SJCRH30 (cell line): Measurements from ENCODE around the gene APCDD1. TPM values are rescaled to one million over a fixed set of nuclear protein-coding genes. Genes with fewer than 3 reads are reported as not detected.
"Not testable (repeated sequence)": the region's sequence is repeated elsewhere in the genome, so short reads cannot be mapped to it uniquely, and the experiment has no call there.

ENCODE experiments used
- DNase-seq, 2 experiments: peaks; one replicate each; pipeline ENCODE4 v3.0.0-alpha.2; 2015 to 2020
- H3K27ac ChIP-seq: fragments of 250-450 bp; sonication (Bioruptor Pico); 2 replicates; pipeline ENCODE4 v1.5.1; 2020; ENCODE audit warnings: mild to moderate bottlenecking, moderate library complexity
- H3K27me3 ChIP-seq: fragments of 250-450 bp; sonication (Bioruptor Pico); 2 replicates; pipeline ENCODE4 v1.5.1; 2020; ENCODE audit warnings: mild to moderate bottlenecking, moderate library complexity
- H3K36me3 ChIP-seq: fragments of 250-450 bp; sonication (Bioruptor Pico); 2 replicates; pipeline ENCODE4 v1.5.1; 2020; ENCODE audit warnings: mild to moderate bottlenecking, moderate library complexity
- H3K4me1 ChIP-seq: fragments of 250-450 bp; sonication (Bioruptor Pico); 2 replicates; pipeline ENCODE4 v1.5.1; 2020; ENCODE audit warnings: mild to moderate bottlenecking, moderate library complexity
- H3K4me3 ChIP-seq: fragments of 250-450 bp; sonication (Bioruptor Pico); 2 replicates; pipeline ENCODE4 v1.5.1; 2020; ENCODE audit warnings: mild to moderate bottlenecking, moderate library complexity
- H3K9me3 ChIP-seq: fragments of 250-450 bp; sonication (Bioruptor Pico); replicated peaks from 2 replicates; pipeline ENCODE4 v1.5.1; 2020; ENCODE audit warnings: mild to moderate bottlenecking, moderate library complexity
- total RNA-seq: library from RNA; depleted of rRNA; stranded (reverse); fragments of >200 nt; shearing (Covaris generic); gene quantifications from 2 replicates; pipeline ENCODE4 v1.2.3, GENCODE V29; 2014

The APCDD1 gene
- total RNA-seq, 1 experiment from 2014 or later = not detected

DNA sequence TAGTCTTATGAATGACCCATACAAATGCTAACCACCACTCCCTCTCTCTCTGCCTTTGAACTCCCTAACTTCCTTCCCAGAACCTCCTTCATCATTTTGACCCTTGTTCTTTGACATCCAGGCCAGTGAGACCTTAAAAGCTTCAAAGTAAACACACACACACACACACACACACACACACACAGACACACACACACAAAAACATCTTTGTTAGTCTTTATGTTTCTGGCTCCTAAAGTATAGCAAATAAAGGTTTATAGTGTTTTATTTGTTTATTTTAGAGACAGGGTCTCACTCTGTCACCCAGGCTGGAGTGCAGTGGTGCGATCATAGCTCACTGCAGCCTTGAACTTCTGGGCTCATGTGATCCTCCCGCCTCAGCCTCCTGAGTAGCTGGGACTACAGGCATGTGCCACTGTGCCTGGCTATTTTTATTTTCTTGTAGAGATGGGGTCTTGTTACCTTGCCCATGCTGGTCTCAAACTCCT, 9.8 kb downstream of the APCDD1 start:
- H3K27ac ChIP-seq, H3K36me3 ChIP-seq, H3K9me3 ChIP-seq, H3K27me3 ChIP-seq, H3K4me1 ChIP-seq, H3K4me3 ChIP-seq, DNase-seq: not testable (repeated sequence)

GRCh38 chr18:10465174-10465939, 10.9 kb downstream of the APCDD1 start:
- DNase-seq = no peak

DNA sequence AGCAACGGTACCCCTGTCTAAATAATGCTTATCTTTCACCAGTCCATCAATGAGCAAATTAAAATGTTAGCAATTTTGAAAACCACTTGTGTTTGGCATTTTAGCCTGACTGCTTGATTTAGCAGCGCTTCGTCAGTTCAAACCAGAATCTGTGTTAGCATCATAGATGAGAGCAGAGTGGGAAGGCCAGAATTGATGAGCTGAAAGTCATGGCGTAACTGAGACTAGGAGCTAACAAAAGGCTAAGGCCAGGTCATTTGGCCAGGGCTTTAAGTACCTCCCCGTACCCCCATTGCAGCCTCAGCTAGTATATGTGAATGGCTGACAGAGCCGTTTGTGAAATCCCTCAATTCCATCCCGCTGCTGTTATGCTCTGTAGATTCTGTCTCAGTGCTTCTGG, 16.0 kb downstream of the APCDD1 start:
- H3K4me3 ChIP-seq = no peak overlapping the region
- no peak for DNase-seq
- no peaks in the 10 kb centered on the region for H3K9me3 ChIP-seq
- H3K36me3 ChIP-seq = no peaks in the 10 kb centered on the region
- H3K27ac ChIP-seq = no peak overlapping the region
- no peaks in the 10 kb centered on the region for H3K27me3 ChIP-seq
- H3K4me1 ChIP-seq = no peaks in the 10 kb centered on the region

More at GRCh38 chr18:10465174-10465939, 10.9 kb downstream of the APCDD1 start:
- no peaks in the 10 kb centered on the region for H3K9me3 ChIP-seq
- H3K4me3 ChIP-seq = no peak overlapping the region
- no peak overlapping the region for H3K27ac ChIP-seq
- no peaks in the 10 kb centered on the region for H3K36me3 ChIP-seq
- no peaks in the 10 kb centered on the region for H3K27me3 ChIP-seq
- no peaks in the 10 kb centered on the region for H3K4me1 ChIP-seq

- no peaks in the 10 kb centered on the region for H3K4me1 ChIP-seq
- H3K9me3 ChIP-seq = no peaks in the 10 kb centered on the region
- H3K4me3 ChIP-seq = no peak overlapping the region
- H3K27me3 ChIP-seq = no peaks in the 10 kb centered on the region
- H3K36me3 ChIP-seq = no peaks in the 10 kb centered on the region
- H3K27ac ChIP-seq = no peak overlapping the region
- no peak for DNase-seq
These were observed 17.1 kb downstream of the APCDD1 start for GRCh38 chr18:10471574-10471973.

DNA sequence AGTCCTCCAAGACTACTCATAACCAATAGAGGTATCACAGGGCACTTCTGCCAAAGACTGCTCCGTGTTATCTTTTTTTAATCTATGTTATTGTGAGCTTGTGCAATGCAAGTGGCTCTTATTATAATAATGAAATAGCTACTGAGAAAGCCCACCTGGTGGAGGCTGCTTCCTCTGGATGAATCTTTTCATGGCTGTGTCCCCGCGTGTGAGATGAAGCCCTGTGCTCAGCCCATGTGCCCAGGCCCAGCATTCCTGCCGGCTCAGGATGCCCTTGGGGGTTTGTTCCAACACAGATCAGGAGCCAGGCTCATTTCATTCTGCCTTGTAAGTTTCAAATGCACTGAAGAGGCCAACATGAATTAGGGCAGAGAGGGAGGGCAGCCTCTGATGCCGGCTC, 18.7 kb downstream of the APCDD1 start:
- Histone ChIP-seq H3K9me3 (no peaks in the 10 kb centered on the region), H3K27me3 (no peaks in the 10 kb centered on the region), H3K36me3 (no peaks in the 10 kb centered on the region), H3K4me1 (no peaks in the 10 kb centered on the region), H3K4me3 (no peak overlapping the region), H3K27ac (no peak overlapping the region)
- no peak for DNase-seq

DNA sequence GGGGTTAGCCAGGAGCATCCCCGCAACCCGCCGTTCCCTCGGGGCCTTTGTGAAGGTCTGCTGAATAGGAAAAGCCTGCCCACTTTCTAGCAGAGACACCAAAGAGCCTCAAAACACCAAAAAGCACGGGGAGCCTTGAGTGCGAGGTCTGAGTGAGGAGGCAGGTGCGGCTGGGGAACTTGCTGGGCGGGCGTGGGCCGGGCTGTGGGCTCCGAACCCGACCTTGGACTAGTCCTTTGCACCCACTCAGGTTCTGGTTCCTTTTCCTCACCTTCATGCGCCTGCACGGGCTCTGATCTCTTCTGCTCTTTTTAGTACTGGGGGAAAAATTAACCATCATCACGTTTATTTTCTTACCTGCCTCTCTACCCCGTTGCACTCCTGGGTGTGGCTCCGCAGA, 19.9 kb downstream of the APCDD1 start:
- Histone ChIP-seq H3K9me3 (no peaks in the 10 kb centered on the region), H3K27me3 (no peaks in the 10 kb centered on the region), H3K36me3 (no peaks in the 10 kb centered on the region), H3K27ac (no peak overlapping the region), H3K4me1 (no peaks in the 10 kb centered on the region), H3K4me3 (no peak overlapping the region)
- no peak for DNase-seq

GRCh38 chr18:10475276-10475653, 20.8 kb downstream of the APCDD1 start:
- no peak for DNase-seq
- Histone ChIP-seq H3K4me3 (no peak overlapping the region), H3K27ac (no peak overlapping the region), H3K9me3 (no peaks in the 10 kb centered on the region), H3K27me3 (no peaks in the 10 kb centered on the region), H3K36me3 (no peaks in the 10 kb centered on the region), H3K4me1 (no peaks in the 10 kb centered on the region)

DNA sequence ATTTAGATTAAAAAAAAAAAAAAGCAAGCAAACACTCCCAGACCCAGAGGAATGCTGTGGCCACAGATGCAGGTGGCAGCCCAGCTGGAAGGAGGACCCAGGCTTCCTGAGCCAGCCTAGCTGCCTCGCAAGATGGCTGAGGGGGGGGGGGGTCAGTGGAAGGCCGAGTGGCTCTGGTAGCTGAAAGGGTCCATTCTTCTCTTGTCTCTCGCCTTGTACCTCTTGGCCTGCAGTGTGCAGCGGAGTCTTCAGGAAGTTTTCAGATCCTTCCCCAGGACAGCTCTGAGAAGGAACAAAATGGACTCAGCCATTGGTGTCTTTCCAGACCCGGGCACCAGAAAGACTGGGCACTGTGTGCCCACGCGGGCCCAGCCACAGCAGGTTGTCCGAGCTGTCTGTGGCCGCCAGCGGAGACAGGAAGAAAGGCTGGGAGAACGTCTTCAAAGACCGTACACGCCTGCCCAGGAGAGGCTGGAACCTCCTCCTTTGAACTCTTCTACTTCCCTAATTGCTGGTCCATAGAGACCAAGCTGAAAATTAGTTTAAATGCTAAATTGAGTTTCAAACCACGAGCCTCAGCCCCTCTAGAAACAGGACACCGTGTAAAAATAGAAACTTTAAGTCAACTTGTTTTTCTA, 21.3 kb downstream of the APCDD1 start:
- DNase-seq = no peak
- Histone ChIP-seq H3K4me1 (no peaks in the 10 kb centered on the region), H3K27ac (no peak overlapping the region), H3K4me3 (no peak overlapping the region), H3K9me3 (no peaks in the 10 kb centered on the region), H3K27me3 (no peaks in the 10 kb centered on the region), H3K36me3 (no peaks in the 10 kb centered on the region)

GRCh38 chr18:10476338-10476791, 21.9 kb downstream of the APCDD1 start:
- no peaks in the 10 kb centered on the region for H3K4me1 ChIP-seq
- H3K36me3 ChIP-seq = no peaks in the 10 kb centered on the region
- H3K27me3 ChIP-seq = no peaks in the 10 kb centered on the region
- no peaks in the 10 kb centered on the region for H3K9me3 ChIP-seq
- no peak for DNase-seq
- no peak overlapping the region for H3K27ac ChIP-seq
- no peak overlapping the region for H3K4me3 ChIP-seq

DNA sequence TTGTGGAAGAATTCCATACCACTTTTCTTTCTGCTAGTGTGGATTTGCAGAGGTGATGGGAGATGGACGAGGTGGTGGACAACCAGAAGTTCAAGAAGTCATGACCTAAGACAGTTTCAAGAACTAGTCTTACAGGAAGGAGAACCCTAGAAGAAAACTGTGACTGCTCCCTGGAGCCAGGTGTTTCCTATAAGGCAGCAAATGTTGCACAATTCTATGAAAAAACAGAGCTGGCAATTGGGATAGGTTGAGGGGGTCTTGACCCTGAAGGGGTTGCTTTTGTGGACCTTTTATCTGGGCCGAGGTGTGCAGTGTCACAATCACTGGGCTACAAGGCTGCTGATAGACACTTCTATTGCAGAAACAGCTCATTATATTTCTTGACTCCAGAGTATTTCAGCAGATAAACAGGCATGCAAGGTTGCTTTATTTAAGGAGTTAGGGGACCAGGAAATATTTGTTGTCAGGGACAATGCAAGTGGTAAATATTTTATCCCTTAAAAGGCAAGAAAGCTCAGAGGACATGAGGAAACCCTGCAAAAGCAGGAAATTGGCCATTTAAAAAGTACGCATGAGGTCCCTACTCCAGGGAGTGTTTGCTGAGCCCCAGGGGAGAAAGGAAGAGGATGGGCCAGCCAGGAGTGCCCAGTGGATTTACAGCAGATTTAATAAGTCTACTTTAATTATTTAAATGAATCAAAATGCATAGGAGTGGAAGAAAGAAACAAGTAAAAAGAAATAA, 22.9 kb downstream of the APCDD1 start:
- Histone ChIP-seq H3K9me3 (no peaks in the 10 kb centered on the region), H3K27me3 (no peaks in the 10 kb centered on the region), H3K4me1 (no peaks in the 10 kb centered on the region), H3K36me3 (no peaks in the 10 kb centered on the region), H3K27ac (no peak overlapping the region), H3K4me3 (no peak overlapping the region)
- no peak for DNase-seq

DNA sequence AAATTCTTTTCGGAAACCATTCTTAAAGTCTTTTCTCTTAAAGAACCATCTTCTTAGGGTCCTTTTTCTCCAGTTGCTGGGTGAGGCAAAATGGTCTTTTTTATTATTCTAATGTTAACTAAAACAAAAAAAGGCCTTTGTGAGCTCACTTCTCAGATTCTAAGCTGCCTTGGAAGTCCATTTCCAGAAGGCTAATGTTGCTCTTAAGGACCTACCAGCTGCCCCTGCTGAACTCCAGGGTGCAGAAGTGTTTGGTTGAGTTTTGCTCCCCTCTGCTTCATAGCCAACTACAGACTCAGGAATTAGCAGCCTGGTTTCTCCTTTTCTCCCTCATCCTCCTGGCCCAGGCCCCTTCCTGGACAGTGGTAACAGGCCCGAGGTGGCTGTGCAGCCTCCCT, 23.4 kb downstream of the APCDD1 start:
- Histone ChIP-seq H3K36me3 (no peaks in the 10 kb centered on the region), H3K27me3 (no peaks in the 10 kb centered on the region), H3K9me3 (no peaks in the 10 kb centered on the region), H3K27ac (no peak overlapping the region), H3K4me1 (no peaks in the 10 kb centered on the region), H3K4me3 (no peak overlapping the region)
- no peak for DNase-seq

GRCh38 chr18:10481831-10482230, 27.4 kb downstream of the APCDD1 start:
- no peaks in the 10 kb centered on the region for H3K36me3 ChIP-seq
- no peaks in the 10 kb centered on the region for H3K4me1 ChIP-seq
- H3K4me3 ChIP-seq = no peak overlapping the region
- no peaks in the 10 kb centered on the region for H3K9me3 ChIP-seq
- H3K27ac ChIP-seq = no peak overlapping the region
- DNase-seq = no peak
- H3K27me3 ChIP-seq = no peaks in the 10 kb centered on the region

- H3K9me3 ChIP-seq = no peaks in the 10 kb centered on the region
- no peaks in the 10 kb centered on the region for H3K4me1 ChIP-seq
- H3K36me3 ChIP-seq = no peaks in the 10 kb centered on the region
- H3K27ac ChIP-seq = no peak overlapping the region
- H3K27me3 ChIP-seq = no peaks in the 10 kb centered on the region
- no peak for DNase-seq
- H3K4me3 ChIP-seq = no peak overlapping the region
These were observed 28.0 kb downstream of the APCDD1 start for GRCh38 chr18:10482363-10482984.

GRCh38 chr18:10482985-10483949, 28.8 kb downstream of the APCDD1 start:
- H3K4me1 ChIP-seq = no peaks in the 10 kb centered on the region
- no peaks in the 10 kb centered on the region for H3K27me3 ChIP-seq
- H3K27ac ChIP-seq = no peak overlapping the region
- H3K36me3 ChIP-seq = no peaks in the 10 kb centered on the region
- no peak overlapping the region for H3K4me3 ChIP-seq
- DNase-seq = no peak
- H3K9me3 ChIP-seq = no peaks in the 10 kb centered on the region
